Stimulated activated CD8-positive, alpha-beta memory T cell treated with anti-CD3 and anti-CD28 coated beads, Interleukin-12 subunit alpha, Interleukin-12 subunit beta, amount 100 ng/mL, for 24 hours (primary cell): ENCODE results near the gene CXXC1.
"Not testable (repeated sequence)": the region's sequence is repeated elsewhere in the genome, so short reads cannot be mapped to it uniquely, and the experiment has no call there.

Source experiments
- DNase-seq: peaks from one replicate; pipeline ENCODE4 v3.0.0-alpha.2; 2020; ENCODE audit errors: extremely low read depth

CXXC1 gene

GRCh38 chr18:50287441-50288347, at the start of gene CXXC1:
TSS of gene CXXC1 (minus strand) at chr18:50287692. CDS start at chr18:50287589, 103 bp downstream.
- DNase-seq: peak; percentile 95

- DNase-seq: no peak
Observed at GRCh38 chr18:50334546-50335152, 47.2 kb upstream of the CXXC1 start.

- DNase-seq: no peak
Observed at GRCh38 chr18:50331691-50332090, 44.2 kb upstream of the CXXC1 start.

GRCh38 chr18:50330176-50330575, 42.7 kb upstream of the CXXC1 start:
- DNase-seq: no peak

GRCh38 chr18:50327983-50328382, 40.5 kb upstream of the CXXC1 start:
- no peak for DNase-seq

- no peak for DNase-seq
Observed at GRCh38 chr18:50320719-50321118, 33.2 kb upstream of the CXXC1 start.

- DNase-seq: no peak
Observed at GRCh38 chr18:50315100-50315871, 27.8 kb upstream of the CXXC1 start.

- no peak for DNase-seq
Observed at GRCh38 chr18:50313873-50314460, 26.5 kb upstream of the CXXC1 start.

GRCh38 chr18:50313031-50313607, 25.6 kb upstream of the CXXC1 start:
- DNase-seq: no peak

GRCh38 chr18:50312296-50313030, 25.0 kb upstream of the CXXC1 start:
- DNase-seq: no peak

- no peak for DNase-seq
Observed at GRCh38 chr18:50311650-50312049, 24.2 kb upstream of the CXXC1 start.

GRCh38 chr18:50310080-50310479, 22.6 kb upstream of the CXXC1 start:
- DNase-seq: no peak

GRCh38 chr18:50308851-50309250, 21.4 kb upstream of the CXXC1 start:
- not testable (repeated sequence) for DNase-seq

- peak; percentile 80 for DNase-seq
Observed at GRCh38 chr18:50307738-50308470, 20.4 kb upstream of the CXXC1 start.

GRCh38 chr18:50307400-50307737, 19.9 kb upstream of the CXXC1 start:
- no peak for DNase-seq

GRCh38 chr18:50306944-50307343, 19.5 kb upstream of the CXXC1 start:
- no peak for DNase-seq

- DNase-seq: no peak
Observed at GRCh38 chr18:50301074-50301473, 13.6 kb upstream of the CXXC1 start.

- no peak for DNase-seq
Observed at GRCh38 chr18:50299626-50300388, 12.3 kb upstream of the CXXC1 start.

GRCh38 chr18:50298443-50299284, 11.2 kb upstream of the CXXC1 start:
- DNase-seq: no peak
